Naive thymus-derived CD4-positive, alpha-beta T cell (primary cell): Measurements from ENCODE around the gene PHYH. TPM values are rescaled to one million over a fixed set of nuclear protein-coding genes. Genes with fewer than 3 reads are reported as not detected.
"Not testable (repeated sequence)": the region's sequence is repeated elsewhere in the genome, so short reads cannot be mapped to it uniquely, and the experiment has no call there.

Experiments used
- ATAC-seq: fragments of 150-1000 bp; cut with Tn5 transposase; 2 replicates; pipeline ENCODE4 v1.10.0; 2021; ENCODE audit warnings: mild to moderate bottlenecking, moderate library complexity
- CTCF ChIA-PET: fragments of 350-600 bp; sonication (Branson Sonifier 250); formaldehyde crosslinking; loops from one replicate; lab custom pipeline; 2021; ENCODE audit warnings: antibody characterized with exemption; lab: Charles Lee
- POLR2A ChIA-PET: fragments of 350-600 bp; sonication (Branson Sonifier 250); formaldehyde crosslinking; loops from one replicate; lab custom pipeline; 2021; ENCODE audit warnings: antibody characterized with exemption, inconsistent platforms; lab: Charles Lee
- DNase-seq, 9 donors: peaks; one replicate each; pipeline versions ENCODE4 v3.0.0 to v3.0.0-alpha.2; 2020 to 2022; ENCODE audit warnings: mixed read lengths in 1 of 9
- H3K27ac ChIP-seq: one replicate; pipeline ENCODE4 v1.7.0; 2013; ENCODE audit warnings: mild to moderate bottlenecking, low read depth, low read length, moderate library complexity
- H3K27me3 ChIP-seq, 2 donors: one replicate each; pipeline ENCODE4 v1.7.0; 2013; ENCODE audit warnings: low read length in 2 of 2, mild to moderate bottlenecking in 2 of 2, moderate library complexity in 2 of 2; ENCODE audit not compliant: control insufficient read depth in 2 of 2, insufficient read depth in 2 of 2
- H3K36me3 ChIP-seq, 3 experiments: 1 replicate in 2 of 3; 2 replicates in 1 of 3; pipeline ENCODE4 v1.7.0; 2013; ENCODE audit warnings: low read length in 3 of 3, mild to moderate bottlenecking in 3 of 3, moderate library complexity in 1 of 3; ENCODE audit not compliant: insufficient read depth in 3 of 3, control insufficient read depth in 2 of 3
- H3K4me1 ChIP-seq, 2 donors: one replicate each; pipeline ENCODE4 v1.7.0; 2013; ENCODE audit warnings: low read length in 2 of 2, mild to moderate bottlenecking in 2 of 2, moderate library complexity in 1 of 2; ENCODE audit not compliant: control insufficient read depth in 2 of 2, insufficient read depth in 2 of 2
- H3K4me3 ChIP-seq: 2 replicates; pipeline ENCODE4 v1.7.0; 2013; ENCODE audit warnings: mild to moderate bottlenecking, low read length
- H3K9me3 ChIP-seq, 3 experiments: 1 replicate in 2 of 3; 2 replicates in 1 of 3; pipeline ENCODE4 v1.7.0; 2013; ENCODE audit warnings: low read length in 3 of 3; ENCODE audit not compliant: control insufficient read depth in 2 of 3
- H3K27ac Mint-ChIP-seq, 9 donors: one replicate each; pipeline ENCODE4 v1.8.0; 2020 to 2022; ENCODE audit warnings: mixed read lengths in 9 of 9, mild to moderate bottlenecking in 8 of 9, moderate library complexity in 5 of 9, inconsistent platforms in 2 of 9
- H3K27me3 Mint-ChIP-seq, 5 donors: one replicate each; pipeline ENCODE4 v1.8.0; 2021 to 2022; ENCODE audit warnings: mixed read lengths in 5 of 5, mild to moderate bottlenecking in 1 of 5
- H3K36me3 Mint-ChIP-seq, 5 donors: one replicate each; pipeline ENCODE4 v1.8.0; 2020 to 2022; ENCODE audit warnings: mixed read lengths in 5 of 5, mild to moderate bottlenecking in 3 of 5, inconsistent platforms in 1 of 5
- H3K4me1 Mint-ChIP-seq, 7 donors: one replicate each; pipeline ENCODE4 v1.8.0; 2020 to 2022; ENCODE audit warnings: mixed read lengths in 7 of 7, mild to moderate bottlenecking in 3 of 7, inconsistent platforms in 1 of 7
- H3K4me3 Mint-ChIP-seq, 10 donors: one replicate each; pipeline ENCODE4 v1.8.0; 2020 to 2022; ENCODE audit warnings: mild to moderate bottlenecking in 10 of 10, mixed read lengths in 10 of 10, moderate library complexity in 6 of 10, inconsistent platforms in 2 of 10
- H3K9me3 Mint-ChIP-seq, 11 donors: one replicate each; pipeline ENCODE4 v1.8.0; 2020 to 2022; ENCODE audit warnings: mixed read lengths in 11 of 11, mild to moderate bottlenecking in 4 of 11, inconsistent platforms in 1 of 11, moderate library complexity in 1 of 11
- intact Hi-C, 2 donors: fragments of 100-400 bp; cut with micrococcal nuclease; formaldehyde crosslinking; loops; one replicate each; pipeline ENCODE4 v1.15.1; 2023
- polyA plus RNA-seq, 2 donors: library from polyadenylated mRNA; unstranded; fragments of 300-500 nt; fragmentation: Illumina TruSeq; gene quantifications; one replicate each; pipeline ENCODE4 v1.2.3, GENCODE V29; 2021
- total RNA-seq, 6 experiments: library from RNA in 5 of 6; stranded (reverse) in 5 of 6; gene quantifications; 1 replicate in 5 of 6; 2 replicates in 1 of 6; pipeline ENCODE4 v1.2.3 and lab custom pipeline; 2021 to 2026

The PHYH gene
- total and polyA plus RNA-seq, 7 experiments from 2014 or later = 11.2 to 19.9 (median 14.6) TPM

GRCh38 chr10:13241613-13242012 lies 58.3 kb downstream of the PHYH start:
- ATAC-seq = no peak
- POLR2A ChIA-PET = no interaction called here
- H3K4me3 Mint-ChIP-seq = no peak overlapping the region
- H3K36me3 ChIP-seq = no peaks in the 10 kb centered on the region
- no peaks in the 10 kb centered on the region for H3K4me1 ChIP-seq
- no peaks in the 10 kb centered on the region for H3K36me3 Mint-ChIP-seq
- DNase-seq = no peak
- CTCF ChIA-PET = no interaction called here
- no peaks in the 10 kb centered on the region for H3K27me3 ChIP-seq
- no peak overlapping the region for H3K4me3 ChIP-seq
- no peak overlapping the region for H3K27ac ChIP-seq
- intact Hi-C loops = no loop called here
- no peaks in the 10 kb centered on the region for H3K9me3 ChIP-seq
- H3K4me1 Mint-ChIP-seq = no peaks in the 10 kb centered on the region
- no peaks in the 10 kb centered on the region for H3K9me3 Mint-ChIP-seq
- H3K27ac Mint-ChIP-seq = no peak overlapping the region
- H3K27me3 Mint-ChIP-seq = no peaks in the 10 kb centered on the region

- Histone ChIP-seq H3K27ac (no peak overlapping the region), H3K9me3 (no peaks in the 10 kb centered on the region), H3K36me3 (no peaks in the 10 kb centered on the region), H3K4me1 (no peaks in the 10 kb centered on the region), H3K4me3 (no peak overlapping the region), H3K27me3 (no peaks in the 10 kb centered on the region)
- Mint-ChIP-seq H3K36me3 (no peaks in the 10 kb centered on the region), H3K4me1 (no peaks in the 10 kb centered on the region), H3K27me3 (no peaks in the 10 kb centered on the region), H3K4me3 (no peak overlapping the region), H3K9me3 (no peaks in the 10 kb centered on the region), H3K27ac (no peak overlapping the region)
- CTCF ChIA-PET = no interaction called here
- no peak for ATAC-seq
- DNase-seq = no peak
- intact Hi-C loops = no loop called here
- POLR2A ChIA-PET = no interaction called here
Observed at GRCh38 chr10:13239923-13240322, 59.9 kb downstream of the PHYH start.

GRCh38 chr10:13238271-13239077 lies 61.4 kb downstream of the PHYH start:
- Histone ChIP-seq H3K9me3 (no peaks in the 10 kb centered on the region), H3K36me3 (no peaks in the 10 kb centered on the region), H3K27ac (no peak overlapping the region), H3K27me3 (no peaks in the 10 kb centered on the region), H3K4me3 (no peak overlapping the region), H3K4me1 (no peaks in the 10 kb centered on the region)
- H3K9me3 Mint-ChIP-seq = no peaks in the 10 kb centered on the region
- CTCF ChIA-PET = no interaction called here
- H3K36me3 Mint-ChIP-seq = no peaks in the 10 kb centered on the region
- intact Hi-C loops = no loop called here
- no peak overlapping the region for H3K27ac Mint-ChIP-seq
- H3K4me1 Mint-ChIP-seq = no peaks in the 10 kb centered on the region
- POLR2A ChIA-PET = no interaction called here
- no peak overlapping the region for H3K4me3 Mint-ChIP-seq
- DNase-seq (no peak), ATAC-seq (no peak)
- peaks cover 0 to 6% (median 0%) of the 10 kb centered on the region in 5 donors for H3K27me3 Mint-ChIP-seq

- Histone ChIP-seq H3K4me1 (no peaks in the 10 kb centered on the region), H3K27me3 (no peaks in the 10 kb centered on the region), H3K9me3 (no peaks in the 10 kb centered on the region), H3K27ac (no peak overlapping the region), H3K36me3 (no peaks in the 10 kb centered on the region), H3K4me3 (no peak overlapping the region)
- H3K4me3 Mint-ChIP-seq = no peak overlapping the region
- no peaks in the 10 kb centered on the region for H3K4me1 Mint-ChIP-seq
- no peak for DNase-seq
- no peaks in the 10 kb centered on the region for H3K9me3 Mint-ChIP-seq
- no peak for ATAC-seq
- no peak overlapping the region for H3K27ac Mint-ChIP-seq
- ChIA-PET CTCF (no interaction called here), POLR2A (no interaction called here)
- H3K36me3 Mint-ChIP-seq = no peaks in the 10 kb centered on the region
- intact Hi-C loops = no loop called here
- peaks cover 0 to 6% (median 0%) of the 10 kb centered on the region in 5 donors for H3K27me3 Mint-ChIP-seq
Observed at GRCh38 chr10:13236638-13237037, 63.2 kb downstream of the PHYH start.

- POLR2A ChIA-PET, H3K4me3 ChIP-seq, H3K4me1 ChIP-seq, CTCF ChIA-PET, H3K9me3 ChIP-seq, H3K4me1 Mint-ChIP-seq, H3K27ac ChIP-seq, H3K27ac Mint-ChIP-seq, H3K36me3 ChIP-seq, ATAC-seq, H3K27me3 Mint-ChIP-seq, H3K9me3 Mint-ChIP-seq, H3K4me3 Mint-ChIP-seq, H3K36me3 Mint-ChIP-seq, intact Hi-C loops, H3K27me3 ChIP-seq, DNase-seq: not testable (repeated sequence)
Observed at GRCh38 chr10:13234736-13235135, 65.1 kb downstream of the PHYH start.

- H3K4me3 Mint-ChIP-seq = no peak within 1 kb of the TSS
- no peak within 1 kb of the TSS for H3K4me3 ChIP-seq
- POLR2A ChIA-PET = no interaction called here
- ATAC-seq (no peak), DNase-seq (no peak)
- H3K4me1 Mint-ChIP-seq = no peaks in the 10 kb centered on the region
- no peak within 1 kb of the TSS for H3K27ac ChIP-seq
- H3K27me3 ChIP-seq = no peaks in the 10 kb centered on the region
- H3K9me3 ChIP-seq = no peaks in the 10 kb centered on the region
- intact Hi-C loops = no loop called here
- no peaks in the 10 kb centered on the region for H3K9me3 Mint-ChIP-seq
- no peak within 1 kb of the TSS for H3K27ac Mint-ChIP-seq
- no peaks in the 10 kb centered on the region for H3K36me3 ChIP-seq
- no peaks in the 10 kb centered on the region for H3K36me3 Mint-ChIP-seq
- no peaks in the 10 kb centered on the region for H3K4me1 ChIP-seq
- CTCF ChIA-PET = no interaction called here
- peaks cover 0 to 10% (median 0%) of the 10 kb centered on the region in 5 donors for H3K27me3 Mint-ChIP-seq
Observed at GRCh38 chr10:13234172-13234571, 65.7 kb downstream of the PHYH start, which contains the start of gene UCMA. Gene UCMA (minus strand): TSS chr10:13234374. CDS start chr10:13234258, 116 bp downstream.

GRCh38 chr10:13233358-13233757 lies 66.5 kb downstream of the PHYH start:
- ChIA-PET POLR2A (no interaction called here), CTCF (no interaction called here)
- H3K4me3 ChIP-seq = no peak overlapping the region
- H3K36me3 Mint-ChIP-seq = no peaks in the 10 kb centered on the region
- ATAC-seq (no peak), DNase-seq (no peak)
- H3K9me3 ChIP-seq = no peaks in the 10 kb centered on the region
- no peaks in the 10 kb centered on the region for H3K36me3 ChIP-seq
- intact Hi-C loops = no loop called here
- peaks cover 0 to 11% (median 0%) of the 10 kb centered on the region in 5 donors for H3K27me3 Mint-ChIP-seq
- H3K4me1 Mint-ChIP-seq = no peaks in the 10 kb centered on the region
- no peaks in the 10 kb centered on the region for H3K4me1 ChIP-seq
- no peak overlapping the region for H3K27ac Mint-ChIP-seq
- H3K4me3 Mint-ChIP-seq = no peak overlapping the region
- H3K27me3 ChIP-seq = no peaks in the 10 kb centered on the region
- no peaks in the 10 kb centered on the region for H3K9me3 Mint-ChIP-seq
- no peak overlapping the region for H3K27ac ChIP-seq
